HL-60 (cell line): ENCODE results near the gene ARHGEF11.

Experiments used
- POLR2AphosphoS5 ChIP-seq: IDR thresholded peaks from 2 replicates; pipeline ENCODE4 v1.6.1; 2012; ENCODE audit warnings: low read depth
- TF ChIP-seq, protein P1 (sequence below): IDR thresholded peaks from 2 replicates; pipeline ENCODE4 v1.6.1; 2012; ENCODE audit warnings: low read depth; ENCODE audit not compliant: insufficient replicate concordance
- TF ChIP-seq, protein P2 (sequence below): IDR thresholded peaks from one replicate; pipeline ENCODE4 v1.5.1; 2011; ENCODE audit warnings: low read length, control low read depth, inconsistent platforms; ENCODE audit not compliant: insufficient read depth

- TF ChIP-seq, protein P1, sequence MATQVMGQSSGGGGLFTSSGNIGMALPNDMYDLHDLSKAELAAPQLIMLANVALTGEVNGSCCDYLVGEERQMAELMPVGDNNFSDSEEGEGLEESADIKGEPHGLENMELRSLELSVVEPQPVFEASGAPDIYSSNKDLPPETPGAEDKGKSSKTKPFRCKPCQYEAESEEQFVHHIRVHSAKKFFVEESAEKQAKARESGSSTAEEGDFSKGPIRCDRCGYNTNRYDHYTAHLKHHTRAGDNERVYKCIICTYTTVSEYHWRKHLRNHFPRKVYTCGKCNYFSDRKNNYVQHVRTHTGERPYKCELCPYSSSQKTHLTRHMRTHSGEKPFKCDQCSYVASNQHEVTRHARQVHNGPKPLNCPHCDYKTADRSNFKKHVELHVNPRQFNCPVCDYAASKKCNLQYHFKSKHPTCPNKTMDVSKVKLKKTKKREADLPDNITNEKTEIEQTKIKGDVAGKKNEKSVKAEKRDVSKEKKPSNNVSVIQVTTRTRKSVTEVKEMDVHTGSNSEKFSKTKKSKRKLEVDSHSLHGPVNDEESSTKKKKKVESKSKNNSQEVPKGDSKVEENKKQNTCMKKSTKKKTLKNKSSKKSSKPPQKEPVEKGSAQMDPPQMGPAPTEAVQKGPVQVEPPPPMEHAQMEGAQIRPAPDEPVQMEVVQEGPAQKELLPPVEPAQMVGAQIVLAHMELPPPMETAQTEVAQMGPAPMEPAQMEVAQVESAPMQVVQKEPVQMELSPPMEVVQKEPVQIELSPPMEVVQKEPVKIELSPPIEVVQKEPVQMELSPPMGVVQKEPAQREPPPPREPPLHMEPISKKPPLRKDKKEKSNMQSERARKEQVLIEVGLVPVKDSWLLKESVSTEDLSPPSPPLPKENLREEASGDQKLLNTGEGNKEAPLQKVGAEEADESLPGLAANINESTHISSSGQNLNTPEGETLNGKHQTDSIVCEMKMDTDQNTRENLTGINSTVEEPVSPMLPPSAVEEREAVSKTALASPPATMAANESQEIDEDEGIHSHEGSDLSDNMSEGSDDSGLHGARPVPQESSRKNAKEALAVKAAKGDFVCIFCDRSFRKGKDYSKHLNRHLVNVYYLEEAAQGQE: no peak
- TF ChIP-seq, protein P2, sequence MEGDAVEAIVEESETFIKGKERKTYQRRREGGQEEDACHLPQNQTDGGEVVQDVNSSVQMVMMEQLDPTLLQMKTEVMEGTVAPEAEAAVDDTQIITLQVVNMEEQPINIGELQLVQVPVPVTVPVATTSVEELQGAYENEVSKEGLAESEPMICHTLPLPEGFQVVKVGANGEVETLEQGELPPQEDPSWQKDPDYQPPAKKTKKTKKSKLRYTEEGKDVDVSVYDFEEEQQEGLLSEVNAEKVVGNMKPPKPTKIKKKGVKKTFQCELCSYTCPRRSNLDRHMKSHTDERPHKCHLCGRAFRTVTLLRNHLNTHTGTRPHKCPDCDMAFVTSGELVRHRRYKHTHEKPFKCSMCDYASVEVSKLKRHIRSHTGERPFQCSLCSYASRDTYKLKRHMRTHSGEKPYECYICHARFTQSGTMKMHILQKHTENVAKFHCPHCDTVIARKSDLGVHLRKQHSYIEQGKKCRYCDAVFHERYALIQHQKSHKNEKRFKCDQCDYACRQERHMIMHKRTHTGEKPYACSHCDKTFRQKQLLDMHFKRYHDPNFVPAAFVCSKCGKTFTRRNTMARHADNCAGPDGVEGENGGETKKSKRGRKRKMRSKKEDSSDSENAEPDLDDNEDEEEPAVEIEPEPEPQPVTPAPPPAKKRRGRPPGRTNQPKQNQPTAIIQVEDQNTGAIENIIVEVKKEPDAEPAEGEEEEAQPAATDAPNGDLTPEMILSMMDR: no peak
- TF ChIP-seq POLR2AphosphoS5: no peak
Measured at GRCh38 chr1:156938813-156939212, 106.7 kb downstream of the ARHGEF11 start.
